Heart right ventricle (tissue), 16 donors: Measurements from ENCODE around the gene IFNA14. TPM values are rescaled to one million over a fixed set of nuclear protein-coding genes. Genes with fewer than 3 reads are reported as not detected.
A peak's percentile ranks its signal among the peaks of the same experiment; 100 is the strongest.
"Not testable (repeated sequence)": the region's sequence is repeated elsewhere in the genome, so short reads cannot be mapped to it uniquely, and the experiment has no call there.

Experiments
- ATAC-seq, 8 donors: fragments of 200-7000 bp; cut with Tn5 transposase; one replicate each; pipeline ENCODE4 v1.9.1; 2020; ENCODE audit warnings: mild to moderate bottlenecking in 8 of 8, moderate library complexity in 8 of 8, moderate number of reproducible peaks in 1 of 8
- DNase-seq, 2 donors: peaks; one replicate each; pipeline ENCODE4 v3.0.0-alpha.2; 2020
- H3K27ac ChIP-seq, 10 donors: fragments of 200-600 bp; sonication (generic) in 2 of 10; one replicate each; pipeline versions ENCODE4 v1.5.0 to v1.8.0; 2020 to 2022; ENCODE audit warnings: mild to moderate bottlenecking in 3 of 10
- H3K27me3 ChIP-seq, 7 donors: fragments of 200-600 bp; one replicate each; pipeline ENCODE4 v1.8.0; 2021 to 2022; ENCODE audit warnings: mild to moderate bottlenecking in 2 of 7
- H3K36me3 ChIP-seq, 9 donors: fragments of 200-600 bp; sonication (generic) in 1 of 9; one replicate each; pipeline versions ENCODE4 v1.5.0 to v1.8.0; 2020 to 2022; ENCODE audit warnings: mild to moderate bottlenecking in 2 of 9
- H3K4me1 ChIP-seq, 9 donors: fragments of 200-600 bp; sonication (generic) in 1 of 9; one replicate each; pipeline versions ENCODE4 v1.5.0 to v1.8.0; 2020 to 2022; ENCODE audit warnings: mild to moderate bottlenecking in 4 of 9
- H3K4me3 ChIP-seq, 10 donors: fragments of 200-600 bp; sonication (generic) in 2 of 10; one replicate each; pipeline versions ENCODE4 v1.5.0 to v1.8.0; 2020 to 2022; ENCODE audit warnings: mild to moderate bottlenecking in 7 of 10, moderate library complexity in 2 of 10
- H3K9me3 ChIP-seq, 11 donors: fragments of 200-600 bp in 10 of 11; sonication (generic) in 2 of 11; one replicate each; pipeline versions ENCODE4 v1.5.0 to v1.8.0; 2013 to 2022; ENCODE audit warnings: mild to moderate bottlenecking in 2 of 11, control low read depth in 1 of 11, moderate library complexity in 1 of 11
- CTCF ChIP-seq, 9 donors: fragments of 200-600 bp; sonication (generic) in 2 of 9; IDR thresholded peaks; one replicate each; pipeline versions ENCODE4 v1.5.0 to v1.8.0; 2021 to 2022; ENCODE audit warnings: antibody characterized with exemption in 9 of 9, mild to moderate bottlenecking in 5 of 9, moderate library complexity in 1 of 9
- WGBS, 2 donors: extraction: QIAGEN DNeasy Blood & Tissue Kit; methylation state at CpG; one replicate each; pipeline ENCODE4 v1.1.7; 2013; ENCODE audit warnings: inconsistent platforms in 1 of 2; 5-methylcytosine and 5-hydroxymethylcytosine counted together
- intact Hi-C, 10 donors: fragments of 100-400 bp; cut with DNase I; formaldehyde crosslinking; loops; one replicate each; pipeline versions ENCODE4 v1.11.1 to v1.14.2; 2022
- polyA plus RNA-seq, 2 donors: library from polyadenylated mRNA; stranded (reverse); fragments of 200-250 nt; gene quantifications; one replicate each; pipeline ENCODE4 v1.2.3, GENCODE V29; 2013
- total RNA-seq, 10 donors: library from RNA; stranded (reverse); fragmentation: NEBNext Ultra II Directional in 3 of 10; extraction: Animal tissue kit (Norgen Biotek cat#: 25700) in 3 of 10; gene quantifications; one replicate each; pipeline versions ENCODE4 v1.2.1 to v1.2.4, GENCODE V29; 2021 to 2023
- donor health status: Arrhythmogenic right ventricular cardiomyopathy.
- donor health status: ischemic (EF 13 %, LVEDD 7.1; RV severe dilation, severe dysfunction).
- donor health status: healthy with polysubstance abuse.
- donor health status: DM: no; HTN: yes; CAD: no.
- donor health status: DM: no; HTN: no; CAD: no.
- donor health status: ischemic (EF 25% LVEDD 6.9; RV normal size, moderate dysfunction).
- donor health status: ischemic (EF 25% LVEDD 5.7; RV mildly dilated, moderate dysfunction).
- donor health status: healthy.
- donor health status: DM: yes; HTN: yes; CAD: no.
- donor health status: Ischemic cardiomyopathy.
- donor health status: ischemic (EF 35%, LVEDD 5.7; RV mildly dilated, moderate dysfunction).
- donor health status: nonischemic (EF 11% LVEDD 7.7; RV severe dilation, severe dysfunction).
- donor health status: DM: yes; HTN: yes; CAD: no.
- donor health status: PGD.
- donor health status: ischemic (EF 29% LVEDD 5.4; RV normal size, mild dysfunction).
- donor health status: nonischemic (EF 23%, LVEDD 6.1; RV moderate dilation, normal function).

IFNA14 gene
- total and polyA plus RNA-seq, 12 donors: not detected

GRCh38 chr9:21205204-21205603 lies 34.6 kb downstream of the IFNA14 start:
- no peaks in the 10 kb centered on the region for H3K4me1 ChIP-seq
- peaks cover 0 to 13% (median 0%) of the 10 kb centered on the region in 7 donors for H3K27me3 ChIP-seq
- intact Hi-C loops: no loop called here
- no peaks in the 10 kb centered on the region for H3K36me3 ChIP-seq
- no peak overlapping the region for H3K27ac ChIP-seq
- DNase-seq (no peak), ATAC-seq (no peak)
- no peaks in the 10 kb centered on the region for H3K9me3 ChIP-seq
- no peak for TF ChIP-seq CTCF (IDR thresholded peaks at IDR 0.05)
- no peak overlapping the region for H3K4me3 ChIP-seq

DNA sequence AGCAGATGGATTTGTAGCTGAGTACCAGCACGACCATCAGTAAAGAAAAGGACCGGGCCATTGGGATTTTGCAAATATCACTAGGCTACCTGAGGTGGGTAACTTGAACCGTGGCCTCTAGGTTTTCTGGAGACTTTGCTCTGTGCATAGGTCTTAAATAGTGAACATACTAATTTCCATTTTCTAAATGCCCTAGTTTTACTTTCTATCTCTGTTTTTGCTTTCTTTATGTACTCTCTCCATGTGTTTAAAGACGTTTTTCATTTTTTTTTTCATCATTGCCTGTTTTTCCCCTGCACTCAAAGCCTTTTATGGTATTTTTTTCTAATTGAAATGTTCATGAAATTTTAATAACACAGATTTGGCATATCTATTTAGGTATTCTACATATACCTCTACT lies 37.7 kb downstream of the IFNA14 start, which contains the start of gene IFNA7:
Gene IFNA7, minus strand, starts transcription at position 101 of the 400 bp plus-strand sequence. Its CDS starts 40 bp downstream, at position 61.
- peaks cover 0 to 10% (median 0%) of the 10 kb centered on the region in 7 donors for H3K27me3 ChIP-seq
- H3K4me1 ChIP-seq, intact Hi-C loops, ATAC-seq, DNase-seq, H3K4me3 ChIP-seq, H3K36me3 ChIP-seq, H3K9me3 ChIP-seq, H3K27ac ChIP-seq: not testable (repeated sequence)
- 62 to 64% methylated on average over 4 of the region's 4 CpGs for WGBS, 2 donors

DNA sequence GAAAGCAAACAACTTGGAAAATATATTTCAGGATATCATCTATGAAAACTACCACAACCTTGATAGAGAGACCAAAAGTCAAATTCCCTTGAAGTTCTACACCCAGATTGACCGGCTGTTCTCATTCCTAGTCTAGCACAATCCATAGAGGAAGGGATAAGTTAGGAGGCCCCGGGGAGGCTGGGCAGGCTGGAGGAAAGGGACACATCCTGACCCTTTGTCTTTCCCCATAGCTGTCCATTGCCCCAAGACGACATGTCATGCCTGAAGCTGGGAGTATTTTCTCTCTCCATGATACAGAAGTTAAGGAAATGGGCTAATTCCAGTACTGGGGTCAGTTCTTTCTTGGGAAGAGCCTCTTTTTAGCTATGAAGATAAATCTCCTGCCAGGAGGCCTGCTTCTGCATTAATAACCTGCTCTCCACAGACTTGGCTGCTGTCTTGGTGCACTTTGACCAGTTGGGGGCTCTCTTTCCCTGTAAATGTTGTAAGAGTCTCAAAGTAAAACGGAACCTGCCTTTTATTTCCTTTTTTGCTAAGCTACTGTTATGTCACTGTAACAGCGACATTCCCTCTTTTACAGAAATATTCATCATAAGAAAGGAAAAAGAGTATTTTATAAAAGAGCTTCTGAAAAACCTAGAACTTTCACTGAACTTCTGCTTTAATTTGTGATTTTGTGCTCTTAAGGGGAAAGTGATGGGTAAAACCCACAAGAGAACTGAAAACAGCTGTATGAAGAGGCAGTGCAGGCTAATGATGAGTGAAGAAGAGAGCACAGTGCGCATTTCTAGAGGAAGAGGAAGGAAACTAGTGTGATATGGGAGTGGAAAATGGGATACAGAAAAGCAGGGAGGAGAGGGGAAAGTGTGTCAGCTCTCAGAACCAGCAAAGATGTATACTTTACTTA lies 44.7 kb downstream of the IFNA14 start:
- H3K27me3 ChIP-seq, H3K36me3 ChIP-seq, H3K4me1 ChIP-seq, intact Hi-C loops, H3K9me3 ChIP-seq, H3K27ac ChIP-seq, H3K4me3 ChIP-seq: not testable (repeated sequence)
- DNase-seq (peak in 1 of 2 donors; percentile 25), ATAC-seq (peak in 6 of 8 donors; percentile 47 to 78 (median 68))
- WGBS, 2 donors: 33 to 38% methylated on average over 6 of the region's 6 CpGs
- peak; percentile 8 to 63 (median 49) for TF ChIP-seq CTCF (IDR thresholded peaks at IDR 0.05)

Other genes starting within 250 kb of the IFNA14 start
- gene HACD4, start 208.4 kb downstream of the IFNA14 start, total RNA-seq: 1 to 10 TPM in 2 of 10 donors, under 1 TPM in 8; 0.45 to 1.9 (median 0.63) TPM
- under 1 TPM; 0.23 to 0.29 TPM for gene HACD4, start 208.4 kb downstream of the IFNA14 start, polyA plus RNA-seq
- not detected for gene IFNB1, start 162.1 kb downstream of the IFNA14 start, total RNA-seq
- gene IFNB1, start 162.1 kb downstream of the IFNA14 start, polyA plus RNA-seq: not detected
- gene IFNW1, start 98.2 kb downstream of the IFNA14 start, total RNA-seq: not detected
- not detected for gene IFNW1, start 98.2 kb downstream of the IFNA14 start, polyA plus RNA-seq
- gene IFNA21, start 73.3 kb downstream of the IFNA14 start, total RNA-seq: not detected
- not detected for gene IFNA21, start 73.3 kb downstream of the IFNA14 start, polyA plus RNA-seq
- not detected for gene IFNA4, start 52.4 kb downstream of the IFNA14 start, total RNA-seq
- not detected for gene IFNA4, start 52.4 kb downstream of the IFNA14 start, polyA plus RNA-seq
- not detected for gene IFNA7, start 37.8 kb downstream of the IFNA14 start, total RNA-seq
- not detected for gene IFNA7, start 37.8 kb downstream of the IFNA14 start, polyA plus RNA-seq
- not detected for gene IFNA10, start 32.9 kb downstream of the IFNA14 start, total RNA-seq
- gene IFNA10, start 32.9 kb downstream of the IFNA14 start, polyA plus RNA-seq: not detected
- not detected for gene IFNA16, start 22.7 kb downstream of the IFNA14 start, total RNA-seq
- gene IFNA16, start 22.7 kb downstream of the IFNA14 start, polyA plus RNA-seq: not detected
- gene IFNA17, start 11.8 kb downstream of the IFNA14 start, total RNA-seq: not detected
- not detected for gene IFNA17, start 11.8 kb downstream of the IFNA14 start, polyA plus RNA-seq
- gene IFNA5, start 65.3 kb upstream of the IFNA14 start, total RNA-seq: not detected
- not detected for gene IFNA5, start 65.3 kb upstream of the IFNA14 start, polyA plus RNA-seq
- 10 to 100 TPM; 10.8 to 14.3 (median 11.9) TPM for gene KLHL9, start 95.4 kb upstream of the IFNA14 start, total RNA-seq
- gene KLHL9, start 95.4 kb upstream of the IFNA14 start, polyA plus RNA-seq: 1 to 10 TPM; 6.0 to 6.4 TPM
- gene IFNA6, start 110.9 kb upstream of the IFNA14 start, total RNA-seq: not detected
- gene IFNA6, start 110.9 kb upstream of the IFNA14 start, polyA plus RNA-seq: not detected
- gene IFNA13, start 128.1 kb upstream of the IFNA14 start, total RNA-seq: not detected
- not detected for gene IFNA13, start 128.1 kb upstream of the IFNA14 start, polyA plus RNA-seq
- not detected for gene IFNA2, start 145.4 kb upstream of the IFNA14 start, total RNA-seq
- gene IFNA2, start 145.4 kb upstream of the IFNA14 start, polyA plus RNA-seq: not detected
- not detected for gene IFNA8, start 169.1 kb upstream of the IFNA14 start, total RNA-seq
- not detected for gene IFNA8, start 169.1 kb upstream of the IFNA14 start, polyA plus RNA-seq
- not detected for gene IFNA1, start 200.4 kb upstream of the IFNA14 start, total RNA-seq
- gene IFNA1, start 200.4 kb upstream of the IFNA14 start, polyA plus RNA-seq: not detected
- not detected for gene IFNE, start 242.3 kb upstream of the IFNA14 start, total RNA-seq
- not detected for gene IFNE, start 242.3 kb upstream of the IFNA14 start, polyA plus RNA-seq